Glutamatergic neuron (in vitro differentiated cells): ENCODE measurements around the gene TNN. TPM values are rescaled to one million over a fixed set of nuclear protein-coding genes. Genes with fewer than 3 reads are reported as not detected.

Source experiments
- DNase-seq: peaks from one replicate; pipeline ENCODE4 v3.0.0; 2022
- H3K27ac Mint-ChIP-seq: one replicate; pipeline ENCODE4 v1.8.0; 2020; ENCODE audit warnings: mild to moderate bottlenecking, mixed read lengths, inconsistent platforms; ENCODE audit not compliant: unreplicated experiment
- H3K27me3 Mint-ChIP-seq: one replicate; pipeline ENCODE4 v1.8.0; 2020; ENCODE audit warnings: mild to moderate bottlenecking, moderate library complexity, mixed read lengths, inconsistent platforms; ENCODE audit not compliant: unreplicated experiment
- H3K36me3 Mint-ChIP-seq: one replicate; pipeline ENCODE4 v1.8.0; 2020; ENCODE audit warnings: mild to moderate bottlenecking, mixed read lengths, inconsistent platforms; ENCODE audit not compliant: unreplicated experiment
- H3K4me1 Mint-ChIP-seq: one replicate; pipeline ENCODE4 v1.8.0; 2020; ENCODE audit warnings: mild to moderate bottlenecking, low read depth, mixed read lengths, inconsistent platforms; ENCODE audit not compliant: unreplicated experiment
- H3K4me3 Mint-ChIP-seq: one replicate; pipeline ENCODE4 v1.8.0; 2020; ENCODE audit warnings: mild to moderate bottlenecking, mixed read lengths, inconsistent platforms; ENCODE audit not compliant: unreplicated experiment
- H3K9me3 Mint-ChIP-seq: one replicate; pipeline ENCODE4 v1.8.0; 2020; ENCODE audit warnings: mild to moderate bottlenecking, moderate library complexity, mixed read lengths, inconsistent platforms; ENCODE audit not compliant: unreplicated experiment
- total RNA-seq: library from RNA; stranded (reverse); fragmentation: NEBNext Ultra II Directional; extraction: Animal tissue kit (Norgen Biotek cat#: 25700); gene quantifications from one replicate; pipeline ENCODE4 v1.2.1, GENCODE V29; 2021; ENCODE audit not compliant: unreplicated experiment
- TF ChIP-seq, protein P1 (sequence below): fragments of 200-600 bp; sonication (generic); IDR thresholded peaks from one replicate; pipeline ENCODE4 v1.5.0; 2021; ENCODE audit not compliant: partially characterized antibody, unreplicated experiment

The TNN gene
- total RNA-seq, 1 donor from 2014 or later = not detected

DNA sequence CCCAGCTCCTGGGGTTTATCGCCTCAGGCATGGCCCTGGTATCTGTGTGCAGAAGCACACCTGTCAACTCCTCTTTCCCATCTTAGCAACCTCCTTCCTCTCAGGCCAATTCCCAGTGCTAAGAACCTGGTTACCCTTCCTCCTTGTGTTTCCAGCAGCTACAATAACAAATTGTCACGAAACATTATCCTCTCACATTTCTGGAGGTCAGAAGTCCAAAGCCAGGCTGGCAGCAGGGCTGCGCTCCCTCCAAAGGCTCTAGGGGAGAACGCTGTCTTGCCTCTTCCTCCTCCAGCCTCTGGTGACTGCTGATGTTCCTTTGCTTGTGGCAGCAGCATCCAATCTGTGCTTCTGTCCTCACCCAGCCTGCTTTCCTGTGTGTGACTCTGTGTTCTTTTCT lies 33.7 kb upstream of the TNN start:
- H3K27ac Mint-ChIP-seq = no peak overlapping the region
- DNase-seq = no peak
- no peak overlapping the region for H3K4me3 Mint-ChIP-seq
- H3K9me3 Mint-ChIP-seq = peaks cover 6% of the 10 kb centered on the region
- TF ChIP-seq, protein P1, sequence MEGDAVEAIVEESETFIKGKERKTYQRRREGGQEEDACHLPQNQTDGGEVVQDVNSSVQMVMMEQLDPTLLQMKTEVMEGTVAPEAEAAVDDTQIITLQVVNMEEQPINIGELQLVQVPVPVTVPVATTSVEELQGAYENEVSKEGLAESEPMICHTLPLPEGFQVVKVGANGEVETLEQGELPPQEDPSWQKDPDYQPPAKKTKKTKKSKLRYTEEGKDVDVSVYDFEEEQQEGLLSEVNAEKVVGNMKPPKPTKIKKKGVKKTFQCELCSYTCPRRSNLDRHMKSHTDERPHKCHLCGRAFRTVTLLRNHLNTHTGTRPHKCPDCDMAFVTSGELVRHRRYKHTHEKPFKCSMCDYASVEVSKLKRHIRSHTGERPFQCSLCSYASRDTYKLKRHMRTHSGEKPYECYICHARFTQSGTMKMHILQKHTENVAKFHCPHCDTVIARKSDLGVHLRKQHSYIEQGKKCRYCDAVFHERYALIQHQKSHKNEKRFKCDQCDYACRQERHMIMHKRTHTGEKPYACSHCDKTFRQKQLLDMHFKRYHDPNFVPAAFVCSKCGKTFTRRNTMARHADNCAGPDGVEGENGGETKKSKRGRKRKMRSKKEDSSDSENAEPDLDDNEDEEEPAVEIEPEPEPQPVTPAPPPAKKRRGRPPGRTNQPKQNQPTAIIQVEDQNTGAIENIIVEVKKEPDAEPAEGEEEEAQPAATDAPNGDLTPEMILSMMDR = no peak
- no peaks in the 10 kb centered on the region for H3K36me3 Mint-ChIP-seq
- H3K4me1 Mint-ChIP-seq = peaks cover 6% of the 10 kb centered on the region
- H3K27me3 Mint-ChIP-seq = no peaks in the 10 kb centered on the region

DNA sequence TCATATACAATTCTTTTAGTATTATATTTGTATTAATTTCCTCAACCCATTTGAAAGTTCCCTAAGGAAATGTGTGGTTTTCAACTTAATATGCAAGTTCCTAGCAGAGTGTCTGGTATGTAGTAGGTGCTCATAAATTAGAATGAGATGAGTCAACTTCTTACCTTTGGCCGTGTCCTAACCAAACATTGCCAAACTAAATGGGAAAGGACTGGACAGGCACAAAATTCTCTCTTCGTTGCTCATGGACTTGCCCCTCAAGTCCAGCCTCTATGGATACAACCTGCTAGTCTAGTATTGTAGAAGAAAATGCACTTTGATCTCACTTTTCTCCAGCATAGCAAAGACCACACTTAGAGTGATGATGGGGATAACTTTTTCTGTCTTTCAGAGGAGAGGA lies 32.9 kb upstream of the TNN start:
- DNase-seq = no peak
- Mint-ChIP-seq H3K4me3 (no peak overlapping the region), H3K27me3 (no peaks in the 10 kb centered on the region), H3K9me3 (peaks cover 4% of the 10 kb centered on the region), H3K36me3 (no peaks in the 10 kb centered on the region), H3K4me1 (peaks cover 3% of the 10 kb centered on the region), H3K27ac (no peak overlapping the region)
- TF ChIP-seq, protein P1 = no peak

DNA sequence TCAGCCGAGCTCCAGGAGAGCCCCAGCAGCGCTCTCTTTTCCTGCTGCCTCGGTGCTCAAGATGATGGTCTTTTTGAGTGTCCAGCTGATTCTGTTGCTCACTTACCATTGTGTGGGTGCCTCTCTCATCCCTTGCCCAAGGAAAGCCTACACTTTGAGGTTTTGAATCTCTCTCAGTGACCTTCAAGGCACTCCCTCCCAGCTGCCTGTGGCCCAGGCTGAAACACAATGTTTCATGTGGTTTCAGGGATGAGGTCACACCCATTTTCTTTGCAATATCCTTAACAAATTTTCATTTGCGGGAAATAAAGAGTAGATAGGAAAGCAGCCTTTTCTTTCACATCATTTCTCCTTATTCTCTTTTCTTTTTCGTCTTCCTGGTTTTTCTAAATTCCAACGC lies 31.8 kb upstream of the TNN start:
- H3K9me3 Mint-ChIP-seq = peaks cover 2% of the 10 kb centered on the region
- DNase-seq = no peak
- no peak overlapping the region for H3K4me3 Mint-ChIP-seq
- H3K27ac Mint-ChIP-seq = no peak overlapping the region
- no peaks in the 10 kb centered on the region for H3K36me3 Mint-ChIP-seq
- TF ChIP-seq, protein P1 = no peak
- peaks cover 3% of the 10 kb centered on the region for H3K4me1 Mint-ChIP-seq
- no peaks in the 10 kb centered on the region for H3K27me3 Mint-ChIP-seq

DNA sequence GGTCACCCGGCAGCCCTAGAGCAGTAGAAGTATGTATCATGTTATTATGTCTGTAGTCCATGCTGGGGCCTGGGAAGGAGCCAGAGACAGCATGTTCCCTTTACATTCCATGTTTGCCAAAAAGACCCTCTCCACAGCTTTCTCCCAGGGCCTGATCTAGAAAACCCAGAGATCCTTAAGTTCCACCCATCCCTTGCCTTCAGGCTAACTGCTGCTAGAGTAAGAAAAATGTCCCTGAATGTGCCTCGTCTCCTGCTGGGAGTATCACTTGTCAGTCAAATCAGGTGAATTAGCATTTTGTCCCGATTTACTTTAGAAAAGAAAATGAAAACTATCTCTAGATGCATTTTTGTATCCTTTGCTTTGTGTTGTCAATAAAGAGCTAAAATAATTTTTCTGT lies 31.2 kb upstream of the TNN start:
- peaks cover 3% of the 10 kb centered on the region for H3K4me1 Mint-ChIP-seq
- TF ChIP-seq, protein P1 = no peak
- no peak overlapping the region for H3K4me3 Mint-ChIP-seq
- H3K9me3 Mint-ChIP-seq = peaks cover 2% of the 10 kb centered on the region
- no peak for DNase-seq
- H3K27me3 Mint-ChIP-seq = no peaks in the 10 kb centered on the region
- no peak overlapping the region for H3K27ac Mint-ChIP-seq
- no peaks in the 10 kb centered on the region for H3K36me3 Mint-ChIP-seq

DNA sequence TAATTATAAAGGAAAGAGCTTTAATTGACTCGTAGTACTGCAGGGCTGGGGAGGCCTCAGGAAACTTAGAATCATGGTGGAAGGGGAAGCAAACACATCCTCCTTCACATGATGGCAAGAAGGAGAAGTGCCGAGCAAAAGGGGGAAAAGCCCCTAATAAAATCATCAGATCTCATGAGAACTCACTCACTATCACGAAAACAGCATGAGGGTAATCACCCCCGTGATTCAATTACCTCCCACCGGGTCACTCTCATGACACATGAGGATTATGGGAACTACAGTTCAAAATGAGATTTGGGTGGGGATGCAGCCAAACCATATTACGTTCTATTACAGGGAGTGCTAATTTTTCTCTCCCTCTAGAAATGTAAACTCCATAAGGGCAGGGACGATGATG lies 30.2 kb upstream of the TNN start:
- H3K4me1 Mint-ChIP-seq = peaks cover 3% of the 10 kb centered on the region
- no peaks in the 10 kb centered on the region for H3K36me3 Mint-ChIP-seq
- H3K9me3 Mint-ChIP-seq = peaks cover 2% of the 10 kb centered on the region
- no peaks in the 10 kb centered on the region for H3K27me3 Mint-ChIP-seq
- DNase-seq = no peak
- no peak overlapping the region for H3K27ac Mint-ChIP-seq
- H3K4me3 Mint-ChIP-seq = no peak overlapping the region
- TF ChIP-seq, protein P1 = no peak
